Central memory CD4-positive, alpha-beta T cell (primary cell): Measurements from ENCODE around the gene C12orf56.
"Not testable (repeated sequence)": the region's sequence is repeated elsewhere in the genome, so short reads cannot be mapped to it uniquely, and the experiment has no call there.

ENCODE experiments used
- DNase-seq: peaks from one replicate; pipeline ENCODE4 v3.0.0; 2022

Gene C12orf56

DNA sequence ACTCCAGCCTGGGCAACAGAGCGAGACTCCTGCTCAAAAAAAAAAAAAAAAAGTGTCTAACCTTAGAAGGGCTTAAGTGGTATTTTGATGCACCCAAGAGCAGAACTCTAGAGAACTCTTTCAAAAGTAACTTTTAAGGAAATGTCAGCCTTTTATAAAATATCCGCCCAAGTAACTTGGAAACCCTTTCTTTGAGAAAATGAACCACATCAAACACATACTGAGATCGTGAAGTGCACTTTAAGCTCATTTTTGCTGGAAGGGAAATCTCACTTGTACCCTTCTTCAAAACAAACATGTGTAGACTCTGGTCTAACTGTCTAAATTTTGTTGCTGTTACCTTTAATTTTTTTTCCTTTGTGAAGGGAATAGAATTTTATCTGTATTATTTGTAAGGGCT lies 5.5 kb downstream of the C12orf56 start:
- peak; percentile 38 for DNase-seq

DNA sequence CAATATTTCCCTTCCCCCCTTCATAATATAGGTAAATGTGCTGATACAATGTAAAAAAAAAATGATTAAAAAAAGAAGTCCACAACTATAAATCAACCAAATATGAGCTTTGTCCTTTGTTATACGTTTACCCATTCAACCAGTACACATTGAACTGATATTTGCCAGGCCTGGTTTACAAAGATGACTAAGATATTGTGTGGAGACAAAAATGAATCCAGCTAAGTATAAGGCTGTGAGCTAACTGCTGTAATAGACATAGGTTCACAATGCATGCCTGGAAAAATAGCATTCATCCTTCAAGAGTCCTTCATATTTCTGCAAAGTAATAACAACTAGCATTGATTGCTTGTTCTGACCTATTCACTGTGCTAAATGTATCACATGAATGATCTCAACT lies 6.9 kb downstream of the C12orf56 start:
- no peak for DNase-seq

GRCh38 chr12:64362721-64363305 lies 27.7 kb downstream of the C12orf56 start:
- no peak for DNase-seq

- DNase-seq = not testable (repeated sequence)
Observed at GRCh38 chr12:64361173-64361572, 29.4 kb downstream of the C12orf56 start.

GRCh38 chr12:64356209-64356608 lies 34.3 kb downstream of the C12orf56 start:
- DNase-seq = not testable (repeated sequence)

DNA sequence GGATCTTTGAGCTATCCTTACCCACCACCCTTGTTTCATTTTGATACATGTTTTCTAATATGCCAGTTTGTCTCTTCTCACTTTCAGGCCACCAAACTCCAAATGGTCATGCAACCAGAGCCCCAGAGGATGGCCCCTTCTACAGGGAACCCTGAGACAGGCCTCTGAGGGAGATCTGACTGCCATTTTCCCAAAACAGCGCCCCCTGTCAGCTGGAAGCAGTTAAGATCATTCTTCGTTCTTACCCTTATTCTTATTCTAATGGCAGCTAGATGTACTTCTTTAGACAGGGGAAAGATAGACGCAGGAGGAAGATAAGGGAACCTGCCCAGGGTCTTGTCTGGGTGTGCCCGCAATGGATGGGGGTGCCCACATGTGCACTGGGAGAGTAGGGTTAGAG lies 38.4 kb downstream of the C12orf56 start:
- DNase-seq = no peak

DNA sequence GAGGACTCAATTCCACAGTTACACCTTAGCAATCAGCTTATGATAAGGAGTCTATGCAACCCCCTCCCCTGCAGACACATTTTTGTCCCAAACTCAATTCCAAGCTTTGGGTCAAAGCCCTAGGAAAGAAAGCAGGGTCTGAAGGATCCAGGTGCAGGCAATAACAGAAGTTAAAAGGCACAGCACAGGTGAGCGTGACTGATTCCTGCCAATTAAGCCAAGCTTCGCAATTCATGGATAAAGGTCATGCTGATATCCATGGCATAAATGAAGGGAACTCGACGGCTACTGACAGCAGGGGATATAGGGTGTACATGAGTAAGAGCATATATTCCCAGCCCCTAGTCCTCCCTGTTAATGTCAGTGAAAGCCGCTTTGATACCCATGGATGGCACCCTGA lies 39.3 kb downstream of the C12orf56 start:
- DNase-seq = no peak

- no peak for DNase-seq
Observed at GRCh38 chr12:64347630-64348029, 42.9 kb downstream of the C12orf56 start.

DNA sequence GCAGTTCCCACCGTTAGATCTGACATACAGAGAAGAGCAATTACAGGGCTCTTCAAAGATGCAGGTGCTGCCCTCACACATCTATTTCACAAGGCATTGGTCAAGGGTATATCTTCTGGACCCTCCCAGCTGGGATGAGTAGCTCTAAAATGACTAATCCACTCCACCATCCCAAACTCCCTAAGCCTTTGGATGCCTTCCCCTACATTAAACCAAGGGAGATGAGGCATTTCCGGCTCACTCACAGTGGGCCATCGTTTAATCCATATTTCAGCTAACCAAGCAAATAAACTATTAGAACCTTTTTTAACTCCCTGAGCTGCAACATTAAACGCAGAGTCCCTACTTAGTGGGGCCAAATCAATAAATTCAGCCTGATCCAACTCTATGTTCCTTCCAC lies 45.9 kb downstream of the C12orf56 start:
- DNase-seq = not testable (repeated sequence)

GRCh38 chr12:64340546-64340945 lies 50.0 kb downstream of the C12orf56 start:
- DNase-seq = not testable (repeated sequence)

- no peak for DNase-seq
Observed at GRCh38 chr12:64335886-64336466, 54.6 kb downstream of the C12orf56 start.

DNA sequence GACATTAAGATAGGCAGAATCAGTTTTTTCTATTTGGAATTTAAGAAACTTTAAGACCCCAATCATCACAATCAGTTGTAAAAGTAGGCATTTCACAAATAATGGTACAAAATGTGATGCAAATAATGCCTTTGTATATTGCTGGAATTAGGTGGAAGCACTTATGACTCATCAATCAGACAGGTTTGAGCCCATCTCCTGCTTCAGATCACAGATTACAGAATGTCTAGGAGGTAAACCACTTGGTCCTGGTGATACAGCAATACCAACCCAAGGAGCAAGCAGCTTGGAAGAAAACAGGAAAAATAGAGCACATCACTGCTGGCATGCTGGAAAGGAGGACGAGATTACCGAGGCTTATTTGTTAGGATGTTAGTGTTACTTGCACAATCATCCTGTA lies 57.6 kb downstream of the C12orf56 start:
- DNase-seq = no peak

- no peak for DNase-seq
Observed at GRCh38 chr12:64332296-64332695, 58.3 kb downstream of the C12orf56 start.

- DNase-seq = not testable (repeated sequence)
Observed at GRCh38 chr12:64329031-64329710, 61.4 kb downstream of the C12orf56 start.

DNA sequence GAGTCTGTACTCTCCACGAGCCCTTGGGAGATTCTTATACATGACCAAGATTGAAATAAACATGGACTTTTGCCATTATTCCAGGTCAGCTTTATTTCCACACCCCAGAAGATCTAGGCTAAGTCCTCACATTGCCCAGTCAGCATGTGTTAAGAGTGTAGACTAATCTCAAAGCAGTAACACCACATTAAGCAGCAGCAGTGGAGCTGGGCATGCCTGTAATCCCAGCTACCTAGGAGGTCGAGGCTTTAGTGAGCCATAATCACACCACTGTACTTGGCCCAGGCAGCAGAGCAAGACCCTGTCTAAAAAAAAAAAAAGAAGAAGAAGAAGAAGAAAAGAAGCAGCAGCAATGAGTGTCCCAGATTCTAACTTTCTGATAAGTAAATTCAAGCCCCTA lies 65.5 kb downstream of the C12orf56 start:
- DNase-seq = no peak

GRCh38 chr12:64323476-64324225 lies 66.9 kb downstream of the C12orf56 start:
- no peak for DNase-seq

DNA sequence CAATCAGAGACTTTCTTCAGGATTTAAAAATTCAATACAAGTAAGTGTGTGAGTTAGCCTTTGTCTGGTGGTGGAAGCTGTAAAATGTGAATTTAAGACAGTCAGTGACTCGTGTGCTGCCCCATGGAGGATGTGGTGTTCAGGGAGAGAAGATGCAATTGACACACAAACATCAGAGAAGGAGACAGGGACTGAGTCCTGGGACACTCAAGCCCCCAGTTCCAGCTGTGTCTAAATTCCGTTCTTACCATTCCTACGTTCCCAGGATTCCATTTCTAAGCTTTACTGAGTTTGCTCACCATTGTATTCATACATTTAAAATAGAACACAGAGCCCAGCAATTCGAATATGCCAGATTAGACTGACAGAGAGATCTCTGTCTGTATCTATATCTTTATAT lies 67.6 kb downstream of the C12orf56 start:
- DNase-seq = no peak

DNA sequence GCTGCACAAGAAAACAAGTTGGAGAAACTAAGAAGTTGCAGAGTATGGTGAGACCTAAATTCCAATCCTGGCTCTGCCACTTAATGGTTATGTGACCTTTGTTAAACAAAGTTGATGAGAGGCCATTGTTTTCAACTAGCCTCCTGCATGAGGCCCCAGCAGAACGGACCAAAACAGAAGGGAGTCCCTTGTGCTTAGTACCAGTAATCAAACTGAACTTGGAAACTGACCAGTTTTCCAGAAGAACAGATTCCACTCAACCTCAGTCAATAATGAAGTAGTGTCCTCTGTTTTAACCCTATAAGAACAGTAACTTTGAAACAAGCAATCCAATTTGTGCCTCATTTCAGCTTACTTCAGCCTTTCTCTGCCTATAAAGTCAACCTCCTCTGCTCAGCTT lies 69.9 kb downstream of the C12orf56 start:
- DNase-seq = no peak

DNA sequence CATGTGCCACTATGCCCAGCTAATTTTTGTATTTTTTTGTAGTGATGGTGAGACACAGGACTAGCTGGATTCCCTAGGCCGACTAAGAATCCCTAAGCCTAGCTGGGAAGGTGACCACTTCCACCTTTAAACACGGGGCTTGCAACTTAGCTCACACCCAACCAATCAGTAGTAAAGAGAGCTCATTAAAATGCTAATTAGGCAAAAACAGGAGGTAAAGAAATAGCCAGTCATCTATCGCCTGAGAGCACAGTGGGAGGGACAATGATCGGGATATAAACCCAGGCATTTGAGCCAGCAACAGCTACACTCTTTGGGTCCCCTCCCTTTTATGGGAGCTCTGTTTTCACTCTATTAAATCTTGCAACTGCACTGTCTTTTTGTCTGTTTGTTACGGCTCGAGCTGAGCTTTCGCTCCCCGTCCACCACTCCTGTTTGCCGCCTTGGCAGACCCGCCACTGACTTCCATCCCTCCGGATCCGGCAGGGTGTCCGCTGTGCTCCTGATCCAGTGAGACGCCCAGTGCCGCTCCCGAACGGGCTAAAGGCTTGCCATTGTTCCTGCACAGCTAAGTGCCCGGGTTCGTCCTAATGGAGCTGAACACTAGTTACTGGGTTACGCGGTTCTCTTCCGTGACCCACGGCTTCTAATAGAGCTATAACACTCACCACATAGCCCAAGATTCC lies 70.9 kb downstream of the C12orf56 start:
- DNase-seq = not testable (repeated sequence)

- no peak for DNase-seq
Observed at GRCh38 chr12:64318605-64319004, 72.0 kb downstream of the C12orf56 start.

- DNase-seq = no peak
Observed at GRCh38 chr12:64311877-64312276, 78.7 kb downstream of the C12orf56 start.

GRCh38 chr12:64304571-64304970 lies 86.0 kb downstream of the C12orf56 start:
- no peak for DNase-seq

GRCh38 chr12:64299628-64300027 lies 90.9 kb downstream of the C12orf56 start:
- DNase-seq = no peak
